IPS-NIHi11 (cell line): ENCODE measurements around the gene LHX5.
"Not testable (repeated sequence)": the region's sequence is repeated elsewhere in the genome, so short reads cannot be mapped to it uniquely, and the experiment has no call there.

Experiments
- DNase-seq: peaks from one replicate; pipeline ENCODE4 v3.0.0; 2012; ENCODE audit warnings: mixed read lengths, low spot score

LHX5 gene

GRCh38 chr12:113471619-113472171, at the start of gene LHX5:
Gene LHX5, minus strand, starts transcription at chr12:113471871. Its CDS starts 373 bp downstream, at chr12:113471498.
- DNase-seq: no peak

DNA sequence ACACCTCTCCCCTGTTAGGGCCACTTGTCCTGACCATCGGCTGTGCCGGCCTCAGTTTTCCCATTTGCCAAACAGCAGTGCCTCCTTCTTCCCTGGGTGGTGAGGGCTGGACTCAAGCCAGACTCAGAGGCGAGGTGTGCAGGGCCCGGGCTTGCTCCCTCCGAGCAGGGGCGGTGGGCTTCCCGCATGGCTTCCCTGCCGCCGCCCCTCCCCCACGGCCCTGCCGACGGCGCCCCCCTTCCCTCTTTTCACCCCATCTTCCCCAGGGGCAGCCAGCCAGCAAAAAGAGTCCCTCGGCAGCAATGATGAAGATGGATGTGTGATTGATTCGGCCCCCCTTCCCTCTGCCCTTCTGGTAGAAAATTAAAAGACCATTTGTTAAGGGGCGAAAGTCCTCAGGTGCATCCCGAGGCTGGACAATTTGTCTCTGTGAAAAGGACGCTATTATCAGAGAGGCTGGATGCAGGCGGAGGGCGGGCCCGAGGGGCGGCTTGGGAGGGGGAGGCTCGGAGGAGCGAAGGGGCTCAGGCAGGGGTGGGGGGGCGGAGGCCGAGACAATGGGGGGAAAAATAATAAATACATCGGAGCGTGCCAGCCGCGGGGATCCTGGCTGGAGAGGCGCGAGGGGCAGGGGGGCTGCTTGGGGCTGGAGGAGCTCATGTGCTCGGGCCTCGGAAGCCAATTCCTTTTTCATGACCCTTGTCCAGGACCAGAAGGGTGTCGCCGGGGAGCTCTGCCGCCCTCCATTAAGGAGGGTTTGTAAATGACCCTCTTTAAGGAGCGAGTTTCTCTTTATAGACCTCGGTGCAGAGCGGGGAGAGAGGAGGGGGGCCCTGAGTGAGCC, 48.0 kb upstream of the LHX5 start:
- no peak for DNase-seq

DNA sequence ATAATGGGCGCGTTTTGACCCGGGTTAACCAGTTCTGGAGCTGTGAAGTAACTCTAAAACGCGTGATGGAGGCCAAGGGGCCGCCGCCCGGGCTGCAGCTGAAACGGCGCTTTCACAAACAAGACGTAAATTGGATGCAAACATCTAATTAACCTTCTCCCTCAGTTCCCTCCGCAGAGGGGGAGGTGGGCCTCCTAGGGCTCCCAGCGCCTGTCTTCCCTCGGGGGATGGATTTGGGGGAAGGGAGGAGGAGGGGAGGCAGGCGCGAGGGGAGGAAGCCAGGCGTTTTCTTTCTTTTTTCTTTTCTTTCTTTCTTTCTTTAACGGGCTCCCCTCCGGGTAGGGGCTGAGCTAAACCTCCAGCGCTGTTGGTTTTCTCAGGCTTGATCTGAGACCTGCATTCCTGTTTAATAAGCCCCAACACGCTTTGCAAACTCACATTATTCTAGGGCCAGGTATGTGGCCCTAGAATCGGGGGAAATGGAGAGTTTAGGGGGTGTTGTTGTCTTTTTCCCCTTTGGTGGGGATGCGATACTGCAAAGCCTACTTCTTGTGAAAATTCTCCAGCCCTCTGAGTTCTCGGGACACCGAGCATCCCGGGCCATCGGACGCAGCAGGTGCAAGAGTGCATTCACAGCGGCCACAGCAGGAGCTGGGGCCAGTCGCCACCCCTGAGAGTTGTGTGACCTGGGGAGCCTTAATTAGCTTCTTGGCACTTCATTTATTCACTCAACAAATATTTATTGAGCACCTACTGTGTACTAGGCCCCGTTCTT, 43.6 kb upstream of the LHX5 start:
- DNase-seq: no peak

DNA sequence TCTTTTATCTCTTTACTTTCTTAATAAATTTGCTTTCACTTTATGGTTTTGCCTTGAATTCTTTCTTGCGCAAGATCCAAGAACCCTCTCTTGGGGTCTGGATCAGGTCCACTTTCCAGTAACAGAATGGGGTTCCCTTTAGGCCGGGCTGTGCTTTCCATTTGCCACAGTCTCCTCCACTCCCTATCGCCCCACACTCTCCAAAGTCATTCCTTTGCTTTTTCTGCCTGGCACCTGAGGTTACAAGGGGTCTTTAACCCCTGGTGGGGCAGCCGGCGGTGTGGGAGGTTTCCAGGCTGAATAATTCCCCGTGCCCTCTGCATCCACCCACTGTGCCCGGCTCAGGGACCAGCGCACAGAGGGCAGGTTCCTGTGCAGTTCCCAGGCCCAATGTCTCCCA, 42.9 kb upstream of the LHX5 start:
- DNase-seq: no peak

DNA sequence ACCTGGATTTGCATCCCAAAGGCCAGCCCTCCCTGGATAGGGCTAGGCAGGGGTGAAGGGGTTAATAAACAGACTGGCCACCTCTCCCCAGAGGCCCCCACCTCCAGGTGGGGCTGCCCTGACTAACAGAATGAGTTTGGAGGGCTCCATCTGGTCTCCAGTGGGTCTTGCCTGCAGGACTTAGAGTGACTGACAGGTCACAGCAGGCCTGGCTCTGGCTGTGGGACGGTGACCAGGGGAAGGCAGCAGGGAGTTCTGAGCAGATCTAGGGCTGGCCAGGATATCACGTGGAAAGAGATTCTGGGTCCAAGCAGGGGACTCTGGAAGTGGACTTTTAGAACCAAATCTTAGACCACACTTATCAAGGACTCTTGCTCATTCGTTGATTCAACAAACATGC, 40.9 kb upstream of the LHX5 start:
- DNase-seq: no peak

- DNase-seq: no peak
These were observed 35.2 kb upstream of the LHX5 start for GRCh38 chr12:113506867-113507266.

- DNase-seq: no peak
These were observed 34.3 kb upstream of the LHX5 start for GRCh38 chr12:113505941-113506340.

- no peak for DNase-seq
These were observed 33.2 kb upstream of the LHX5 start for GRCh38 chr12:113504917-113505316.

GRCh38 chr12:113500782-113501311, 29.2 kb upstream of the LHX5 start:
- peak; percentile 75 for DNase-seq

DNA sequence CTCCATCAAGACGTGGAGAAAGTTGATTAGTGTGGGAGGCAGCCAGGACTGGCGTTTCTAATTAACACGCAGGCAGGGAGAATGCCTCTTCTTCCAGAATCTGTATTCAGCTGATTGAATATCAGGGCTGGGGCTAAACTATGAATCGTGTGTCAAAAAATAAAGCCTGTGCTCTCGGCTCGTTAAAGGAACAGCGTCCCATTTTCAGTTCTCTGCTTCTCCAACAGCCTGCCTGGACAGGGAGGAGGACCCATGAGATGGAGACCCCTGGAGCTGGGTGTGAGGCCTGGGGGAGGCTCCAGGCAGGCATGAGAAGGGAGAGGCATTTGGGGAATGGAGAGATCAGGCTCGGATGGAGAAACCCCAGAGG, 28.6 kb upstream of the LHX5 start:
- no peak for DNase-seq

DNA sequence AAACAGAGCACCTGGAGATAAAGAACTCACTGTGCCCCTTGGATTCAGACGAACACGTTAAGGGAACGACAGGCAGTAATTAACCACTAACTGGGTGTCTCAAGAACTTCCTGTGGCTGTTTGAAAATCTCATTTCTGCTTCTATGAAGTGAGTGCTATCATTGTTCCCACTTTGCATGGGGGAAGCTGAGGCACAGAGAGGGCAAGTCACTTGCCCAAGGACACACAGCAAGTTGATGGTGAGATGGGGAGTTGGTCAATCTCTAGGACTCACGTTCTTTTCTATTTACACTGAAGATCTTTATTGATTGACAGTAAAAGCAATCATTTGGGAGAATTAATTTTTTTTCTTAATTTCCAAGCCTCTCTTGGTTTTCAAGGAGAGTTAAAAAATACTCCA, 26.8 kb upstream of the LHX5 start:
- DNase-seq: no peak

- DNase-seq: no peak
These were observed 26.0 kb upstream of the LHX5 start for GRCh38 chr12:113497693-113498092.

DNA sequence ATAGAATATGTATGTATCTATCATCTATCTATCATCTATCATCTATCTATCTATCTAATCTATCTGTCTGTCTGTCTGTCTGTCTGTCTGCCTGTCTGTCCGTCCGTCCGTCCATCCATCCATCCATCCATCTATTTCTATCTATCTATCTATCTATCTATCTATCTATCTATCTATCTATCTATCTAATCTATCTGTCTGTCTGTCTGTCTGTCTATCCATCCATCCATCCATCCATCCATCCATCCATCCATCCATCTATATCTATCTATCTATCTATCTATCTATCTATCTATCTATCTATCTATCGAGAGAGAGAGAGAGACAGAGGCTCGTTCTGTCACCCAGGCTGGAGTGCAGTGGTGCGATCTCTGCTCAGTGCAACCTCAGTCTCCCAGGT, 24.3 kb upstream of the LHX5 start:
- DNase-seq: not testable (repeated sequence)

DNA sequence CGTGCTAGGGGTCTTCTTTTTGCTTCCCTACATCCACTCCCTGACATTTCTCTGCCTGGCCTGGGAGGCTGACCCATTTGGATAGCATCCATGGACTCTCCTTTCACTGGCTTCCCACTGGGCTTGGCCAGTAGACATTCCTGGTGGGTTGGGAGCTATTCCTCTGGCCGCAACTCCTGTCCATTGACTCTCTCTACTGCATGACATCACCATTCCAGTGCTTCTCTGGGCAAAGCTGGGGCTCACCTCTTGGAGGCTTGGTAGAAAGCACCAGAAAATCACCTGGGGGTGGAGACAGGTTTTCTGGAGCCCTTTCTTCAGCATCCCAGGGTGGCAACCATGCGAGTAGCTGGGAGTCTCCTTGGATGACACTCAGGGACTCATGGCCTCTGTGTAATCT, 16.7 kb upstream of the LHX5 start:
- DNase-seq: no peak

GRCh38 chr12:113486722-113487121, 15.1 kb upstream of the LHX5 start:
- DNase-seq: no peak

- DNase-seq: peak; percentile 68
These were observed 13.7 kb upstream of the LHX5 start for GRCh38 chr12:113485330-113485729.

DNA sequence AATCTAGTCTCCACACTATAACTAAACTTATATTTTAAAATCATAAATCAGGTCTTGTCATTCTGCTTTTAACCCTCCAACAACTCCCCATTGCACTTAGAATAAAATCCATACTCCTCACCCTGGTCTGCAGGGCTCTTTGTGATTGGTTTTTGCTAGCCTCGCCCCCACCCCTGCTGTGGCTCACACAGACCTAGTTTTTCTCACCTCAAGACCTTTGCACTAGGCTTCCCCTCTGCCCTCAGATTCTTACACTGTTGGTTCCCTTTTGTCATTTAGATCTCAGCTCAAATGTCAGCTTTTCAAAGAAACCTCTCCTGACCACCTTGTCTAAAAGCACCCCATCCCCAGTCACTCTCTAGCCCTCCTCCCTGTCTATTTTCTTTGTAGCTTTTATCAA, 10.7 kb upstream of the LHX5 start:
- peak; percentile 68 for DNase-seq

DNA sequence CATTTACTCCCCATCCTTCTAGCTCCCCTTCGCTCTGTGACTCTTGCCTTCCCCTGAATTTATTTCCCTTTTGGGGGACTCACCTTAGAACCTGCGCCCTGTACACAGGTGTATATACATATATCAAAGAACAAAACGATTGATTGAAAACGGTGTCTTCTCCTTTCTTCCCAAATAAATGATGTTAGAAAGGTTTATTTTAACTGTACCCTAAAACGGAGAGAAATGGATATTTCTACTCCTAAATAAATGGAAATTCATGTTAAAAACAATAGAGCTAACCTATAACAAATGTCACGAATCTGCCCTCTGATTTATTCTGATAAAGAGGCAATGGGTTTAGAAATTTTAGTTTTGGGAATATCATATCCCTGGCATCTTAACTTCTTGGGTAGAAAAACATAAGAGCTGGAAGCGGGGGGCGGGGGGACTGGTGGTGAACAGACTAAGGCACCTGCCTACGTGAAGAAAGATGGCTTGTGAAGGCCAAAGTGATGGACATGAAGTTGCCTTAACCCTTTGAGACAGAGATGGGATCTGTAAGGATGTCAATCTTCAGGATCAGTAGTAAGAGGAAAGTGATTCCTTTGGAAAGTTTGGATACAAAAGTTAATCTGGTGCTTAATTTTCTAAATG, 8.8 kb upstream of the LHX5 start:
- DNase-seq: no peak

DNA sequence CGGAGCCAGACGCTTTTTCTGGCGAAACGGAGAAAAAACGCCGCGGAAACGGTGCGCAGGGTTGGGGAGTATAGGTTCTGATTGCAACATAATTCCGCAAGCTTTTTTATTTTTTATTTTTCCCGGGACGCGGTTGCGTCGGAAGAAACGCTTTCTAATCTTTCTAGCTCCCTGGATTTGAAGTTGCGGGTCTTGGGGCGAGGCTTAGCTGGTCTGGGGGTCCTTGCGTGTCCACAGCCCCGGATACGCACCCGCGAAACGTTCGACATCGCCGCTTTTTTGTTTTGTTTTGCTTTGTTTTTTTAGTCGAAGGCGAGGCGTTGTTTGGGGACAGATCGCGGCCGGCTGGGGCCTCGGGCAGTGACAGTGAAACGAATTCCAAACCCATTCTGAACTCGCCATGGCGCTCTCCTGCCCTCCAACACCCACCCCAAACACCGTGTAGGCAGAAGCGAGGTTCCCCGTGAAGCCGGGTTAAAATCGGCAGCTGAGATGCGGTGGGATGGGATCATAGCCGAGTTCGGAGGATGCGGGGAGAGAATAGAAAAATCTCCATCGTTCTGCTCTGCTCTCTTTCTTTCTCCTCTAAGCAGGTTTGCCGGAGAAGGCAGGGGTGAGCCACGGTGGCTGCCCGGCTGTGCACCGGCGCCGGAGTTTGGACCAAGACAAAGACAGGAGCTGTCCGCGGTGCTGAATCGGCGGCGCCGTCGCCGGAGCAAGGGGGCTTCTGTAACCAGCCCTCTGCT, 8.1 kb upstream of the LHX5 start:
- DNase-seq: peak; percentile 89

GRCh38 chr12:113479216-113479589, 7.5 kb upstream of the LHX5 start:
- DNase-seq: no peak

GRCh38 chr12:113478351-113479011, 6.8 kb upstream of the LHX5 start:
- DNase-seq: no peak
